ENCODE results near the gene ALG5. TPM values are rescaled to one million over a fixed set of nuclear protein-coding genes. Genes with fewer than 3 reads are reported as not detected.

Gene ALG5
- total RNA-seq, 2 donors from 2014 or later, result 19.5 to 30.1 TPM

DNA sequence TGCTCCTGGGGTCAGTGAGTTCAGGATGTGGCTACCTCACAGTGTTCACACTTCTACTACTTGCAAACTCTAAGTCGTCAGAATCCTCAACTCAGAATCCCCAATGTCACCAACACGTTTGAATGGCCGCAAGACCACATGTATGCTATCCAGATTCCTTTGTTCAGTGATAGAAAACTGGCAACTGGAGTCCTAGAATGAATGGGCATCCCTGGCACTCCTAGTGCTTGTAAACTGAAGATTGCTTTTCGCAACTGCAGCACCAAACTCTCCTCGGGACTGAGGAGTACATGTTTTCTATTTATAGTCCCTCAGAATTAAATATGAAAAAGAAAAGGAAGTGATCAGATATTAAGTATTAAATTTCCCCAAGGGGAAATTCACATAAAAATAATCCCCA, 84.0 kb downstream of the ALG5 start:
- no peak for ATAC-seq (replicated peaks)
- no peak overlapping the region for H3K27ac Mint-ChIP-seq
- no peaks in the 10 kb centered on the region for H3K36me3 Mint-ChIP-seq (ENCODE audit: low read depth)
- no peaks in the 10 kb centered on the region for H3K9me3 Mint-ChIP-seq
- H3K4me3 Mint-ChIP-seq, result no peak overlapping the region
- peaks cover 54% of the 10 kb centered on the region for H3K27me3 Mint-ChIP-seq
- no peaks in the 10 kb centered on the region for H3K4me1 Mint-ChIP-seq

DNA sequence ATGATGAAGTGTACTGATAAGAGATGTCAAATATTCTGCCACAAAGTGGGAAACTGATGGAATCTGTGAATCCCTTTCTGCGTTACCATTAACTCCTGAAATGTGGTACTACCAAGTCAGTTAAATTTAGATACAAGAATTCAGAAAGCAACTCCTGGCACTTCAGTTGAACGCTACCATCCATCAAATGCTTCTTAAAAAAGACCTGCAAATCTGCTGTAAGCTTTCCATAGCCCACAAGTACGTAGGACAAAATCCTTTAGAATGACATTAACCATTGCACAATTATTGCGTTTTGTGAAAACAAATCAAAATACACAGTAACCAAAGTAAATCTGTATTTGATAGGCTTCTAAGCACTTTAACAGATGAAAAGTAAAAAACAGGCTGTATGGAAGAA, 84.5 kb downstream of the ALG5 start:
- Mint-ChIP-seq H3K27me3 (peaks cover 54% of the 10 kb centered on the region), H3K9me3 (no peaks in the 10 kb centered on the region), H3K4me3 (no peak overlapping the region), H3K27ac (no peak overlapping the region), H3K4me1 (no peaks in the 10 kb centered on the region), H3K36me3 (ENCODE audit: low read depth) (no peaks in the 10 kb centered on the region)
- ATAC-seq (replicated peaks), result no peak

DNA sequence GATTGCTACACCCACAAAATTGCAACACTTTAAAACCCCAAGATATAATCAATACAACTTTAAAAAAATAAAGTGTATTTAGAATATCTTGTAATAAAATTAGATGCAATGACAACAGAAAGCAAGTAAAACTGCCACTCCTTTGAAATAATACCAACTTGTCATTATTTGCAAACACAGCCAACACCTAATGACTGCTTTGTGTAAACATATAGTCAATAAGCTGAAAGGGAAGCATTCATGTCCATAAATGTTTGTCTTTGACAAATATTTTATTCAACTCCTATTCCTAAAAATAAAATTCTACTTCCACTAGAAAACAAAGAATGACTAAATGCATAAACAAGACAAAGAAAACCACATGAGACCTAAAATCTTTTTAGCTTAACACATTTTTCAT, 85.7 kb downstream of the ALG5 start:
- no peak overlapping the region for H3K27ac Mint-ChIP-seq
- H3K4me1 Mint-ChIP-seq, result no peaks in the 10 kb centered on the region
- H3K36me3 Mint-ChIP-seq (ENCODE audit: low read depth), result no peaks in the 10 kb centered on the region
- peaks cover 46% of the 10 kb centered on the region for H3K27me3 Mint-ChIP-seq
- no peak overlapping the region for H3K4me3 Mint-ChIP-seq
- H3K9me3 Mint-ChIP-seq, result no peaks in the 10 kb centered on the region
- ATAC-seq (replicated peaks), result no peak

DNA sequence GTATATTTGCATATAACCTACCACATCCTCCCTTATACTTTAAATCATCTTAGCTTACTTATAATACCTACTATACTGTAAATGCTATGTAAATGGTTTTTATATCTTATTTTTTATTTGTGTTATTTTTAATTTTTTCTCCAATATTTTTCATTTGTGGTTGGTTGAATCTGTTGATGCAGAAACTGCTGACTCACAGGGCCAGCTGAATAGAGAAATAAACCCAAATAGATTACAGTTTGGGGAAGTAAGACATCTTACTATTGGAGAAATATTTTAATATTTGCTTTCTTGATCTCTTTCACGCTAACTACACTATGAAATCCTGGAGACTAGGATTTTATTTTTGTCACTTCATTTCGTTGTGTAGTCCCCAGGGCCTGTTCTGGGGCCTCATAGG, 86.2 kb downstream of the ALG5 start:
- Mint-ChIP-seq H3K4me1 (no peaks in the 10 kb centered on the region), H3K27ac (no peak overlapping the region), H3K36me3 (ENCODE audit: low read depth) (no peaks in the 10 kb centered on the region), H3K9me3 (no peaks in the 10 kb centered on the region), H3K4me3 (no peak overlapping the region), H3K27me3 (peaks cover 42% of the 10 kb centered on the region)
- no peak for ATAC-seq (replicated peaks)

DNA sequence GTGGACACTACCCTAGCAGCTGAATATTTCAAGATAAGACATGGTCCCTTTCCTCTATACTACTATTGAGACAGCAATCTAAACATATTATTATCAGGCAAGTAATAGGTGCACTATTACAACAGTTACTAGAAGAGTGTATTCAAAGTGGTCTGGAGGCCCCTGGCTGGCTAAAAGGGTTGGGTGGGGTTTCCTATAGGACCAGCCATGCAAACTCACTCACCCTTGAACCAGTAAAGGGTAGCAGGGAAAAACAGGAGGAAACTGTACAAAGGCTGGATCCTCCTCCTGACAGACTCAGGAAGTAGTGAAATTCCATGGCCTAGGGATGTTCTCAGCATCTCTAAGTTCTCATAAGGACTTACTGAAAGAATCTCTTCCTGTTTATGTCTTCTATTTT, 86.8 kb downstream of the ALG5 start:
- no peak for ATAC-seq (replicated peaks)
- Mint-ChIP-seq H3K27ac (no peak overlapping the region), H3K4me3 (no peak overlapping the region), H3K27me3 (peaks cover 37% of the 10 kb centered on the region), H3K9me3 (no peaks in the 10 kb centered on the region), H3K36me3 (ENCODE audit: low read depth) (no peaks in the 10 kb centered on the region), H3K4me1 (no peaks in the 10 kb centered on the region)

DNA sequence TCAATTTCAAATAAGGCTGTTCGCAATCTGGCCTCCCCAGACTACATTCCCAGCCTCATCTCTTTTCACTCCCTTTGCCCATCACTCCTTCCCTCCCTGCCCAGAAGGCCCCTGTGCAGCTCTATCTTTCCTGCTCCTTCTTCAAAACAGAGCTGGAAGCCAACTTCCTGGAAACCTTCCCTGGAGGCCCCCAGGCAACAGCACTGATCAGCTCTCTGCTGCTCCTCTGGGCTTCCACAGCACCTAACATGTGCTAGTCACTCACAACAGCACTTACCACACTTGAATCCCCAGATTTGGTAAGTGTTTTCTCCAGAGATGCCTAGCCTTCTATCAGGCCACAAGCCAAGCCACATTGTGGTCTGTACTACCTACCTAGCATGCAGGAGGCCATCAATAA, 88.6 kb downstream of the ALG5 start:
- H3K27me3 Mint-ChIP-seq, result peaks cover 28% of the 10 kb centered on the region
- H3K4me3 Mint-ChIP-seq, result no peak overlapping the region
- no peaks in the 10 kb centered on the region for H3K9me3 Mint-ChIP-seq
- no peaks in the 10 kb centered on the region for H3K36me3 Mint-ChIP-seq (ENCODE audit: low read depth)
- no peak overlapping the region for H3K27ac Mint-ChIP-seq
- H3K4me1 Mint-ChIP-seq, result no peaks in the 10 kb centered on the region
- ATAC-seq (replicated peaks), result no peak

DNA sequence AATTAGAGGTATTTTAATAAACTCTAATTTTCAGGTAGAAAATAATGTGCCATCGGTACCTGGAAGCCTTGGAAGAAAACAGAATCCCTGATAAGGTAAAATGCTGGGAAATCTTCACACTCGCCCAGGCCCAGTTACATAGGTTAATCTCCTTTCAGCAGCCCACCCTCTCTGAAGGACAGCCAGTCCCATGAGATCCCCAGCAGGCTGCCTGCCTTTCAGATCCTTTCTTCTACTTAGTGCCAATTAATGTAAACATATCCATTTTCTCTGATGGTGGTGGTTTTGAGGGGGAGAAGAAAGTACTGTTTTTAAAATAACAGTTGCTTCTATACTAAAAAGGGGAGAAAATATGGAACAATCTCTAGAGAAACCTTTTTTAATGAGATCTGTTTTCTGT, 91.3 kb downstream of the ALG5 start:
- no peaks in the 10 kb centered on the region for H3K36me3 Mint-ChIP-seq (ENCODE audit: low read depth)
- ATAC-seq (replicated peaks), result no peak
- no peaks in the 10 kb centered on the region for H3K4me1 Mint-ChIP-seq
- H3K9me3 Mint-ChIP-seq, result no peaks in the 10 kb centered on the region
- peaks cover 27% of the 10 kb centered on the region for H3K27me3 Mint-ChIP-seq
- H3K4me3 Mint-ChIP-seq, result no peak overlapping the region
- H3K27ac Mint-ChIP-seq, result no peak overlapping the region

DNA sequence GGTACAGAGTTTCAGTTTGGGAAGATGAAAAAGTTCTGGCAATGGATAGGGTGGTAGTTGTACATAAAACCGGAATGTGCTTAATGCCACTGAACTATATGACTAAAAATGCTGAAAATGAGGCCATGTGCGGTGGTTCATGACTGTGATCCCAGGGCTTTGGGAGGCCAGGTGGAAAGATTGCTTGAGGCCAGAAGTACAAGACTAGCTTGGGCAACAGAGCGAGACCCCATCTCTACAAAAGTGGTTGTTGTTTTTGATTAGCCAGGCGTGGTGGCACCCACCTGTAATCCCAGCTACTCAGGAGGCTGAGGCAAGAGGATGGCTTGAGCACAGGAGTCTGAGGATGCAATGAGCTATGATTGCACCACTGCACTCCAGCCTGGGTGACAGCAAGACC, 91.9 kb downstream of the ALG5 start:
- ATAC-seq (replicated peaks), result no peak
- Mint-ChIP-seq H3K9me3 (no peaks in the 10 kb centered on the region), H3K27ac (no peak overlapping the region), H3K4me3 (no peak overlapping the region), H3K36me3 (ENCODE audit: low read depth) (no peaks in the 10 kb centered on the region), H3K4me1 (no peaks in the 10 kb centered on the region), H3K27me3 (peaks cover 29% of the 10 kb centered on the region)

DNA sequence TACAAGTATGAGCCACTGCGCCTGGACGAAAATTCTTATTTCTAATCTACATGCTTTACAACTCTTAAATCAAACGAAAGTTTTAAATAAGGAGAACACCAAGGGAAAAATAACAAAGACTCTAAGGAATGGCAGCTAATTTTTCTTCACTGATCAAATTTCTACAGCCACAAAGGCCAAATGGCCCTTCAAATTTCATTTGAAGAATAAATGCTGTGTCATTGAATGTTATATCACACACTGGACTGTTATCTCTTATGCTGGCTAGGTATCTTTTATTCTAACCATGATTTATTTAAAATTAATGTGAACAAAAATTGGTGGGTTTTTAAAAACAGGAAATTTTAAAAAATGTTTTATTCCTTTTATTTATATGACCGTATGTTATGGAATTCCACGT, 93.2 kb downstream of the ALG5 start:
- no peaks in the 10 kb centered on the region for H3K4me1 Mint-ChIP-seq
- no peak overlapping the region for H3K27ac Mint-ChIP-seq
- no peak overlapping the region for H3K4me3 Mint-ChIP-seq
- ATAC-seq (replicated peaks), result no peak
- no peaks in the 10 kb centered on the region for H3K36me3 Mint-ChIP-seq (ENCODE audit: low read depth)
- H3K27me3 Mint-ChIP-seq, result peaks cover 30% of the 10 kb centered on the region
- H3K9me3 Mint-ChIP-seq, result no peaks in the 10 kb centered on the region

DNA sequence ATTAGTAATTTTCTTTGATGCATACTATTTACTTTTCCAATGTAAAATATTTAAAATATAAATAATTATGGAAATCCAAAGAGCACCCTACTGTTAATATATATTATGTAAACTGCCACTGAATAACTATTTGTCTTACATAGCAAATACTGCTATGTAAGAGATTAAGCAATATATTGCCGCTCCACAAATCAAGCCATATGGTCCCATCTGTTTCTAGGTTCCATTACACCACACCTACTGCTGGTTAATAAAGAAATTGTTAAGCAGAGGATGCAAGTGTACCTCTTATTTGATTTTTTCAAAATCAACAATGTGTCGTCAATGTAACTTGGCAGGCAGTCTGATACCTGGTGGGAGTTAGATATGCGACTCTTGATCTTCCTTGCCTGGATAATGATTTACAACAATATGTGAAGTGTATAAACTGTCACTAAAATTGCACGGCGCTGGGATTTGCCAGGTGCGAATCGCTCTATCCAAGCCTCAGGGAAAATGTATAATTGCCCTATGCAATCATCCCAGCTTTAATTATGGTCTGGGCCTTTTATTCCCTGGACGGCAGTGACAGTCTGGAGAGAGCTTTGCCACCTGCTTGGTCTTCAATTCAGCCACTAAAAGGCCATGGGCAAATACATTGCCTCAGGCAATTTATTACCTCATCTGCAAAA, 95.1 kb downstream of the ALG5 start:
- Mint-ChIP-seq H3K4me3 (no peak overlapping the region), H3K27me3 (peaks cover 35% of the 10 kb centered on the region), H3K36me3 (ENCODE audit: low read depth) (no peaks in the 10 kb centered on the region), H3K27ac (no peak overlapping the region), H3K4me1 (no peaks in the 10 kb centered on the region), H3K9me3 (no peaks in the 10 kb centered on the region)
- no peak for ATAC-seq (replicated peaks)

Other genes starting within 250 kb of the ALG5 start
- 10 to 100 TPM; 13.9 to 15.3 TPM for gene RFXAP, start 180.1 kb downstream of the ALG5 start, total RNA-seq
- gene SMAD9, start 79.1 kb downstream of the ALG5 start, total RNA-seq, result under 1 TPM in 1 of 2 donors, not detected in 1; 0.42 TPM
- 100 to 1,000 TPM in 1 of 2 donors, 10 to 100 TPM in 1; 77.3 to 118 TPM for gene EXOSC8, start 1.4 kb upstream of the ALG5 start, total RNA-seq
- gene SUPT20H, start 60.3 kb upstream of the ALG5 start, total RNA-seq, result 10 to 100 TPM; 56.7 to 72.8 TPM
- gene CSNK1A1L, start 106.3 kb upstream of the ALG5 start, total RNA-seq, result not detected